ENCODE results near the gene PSG2.
"Not testable (repeated sequence)": the region's sequence is repeated elsewhere in the genome, so short reads cannot be mapped to it uniquely, and the experiment has no call there.

Gene PSG2

DNA sequence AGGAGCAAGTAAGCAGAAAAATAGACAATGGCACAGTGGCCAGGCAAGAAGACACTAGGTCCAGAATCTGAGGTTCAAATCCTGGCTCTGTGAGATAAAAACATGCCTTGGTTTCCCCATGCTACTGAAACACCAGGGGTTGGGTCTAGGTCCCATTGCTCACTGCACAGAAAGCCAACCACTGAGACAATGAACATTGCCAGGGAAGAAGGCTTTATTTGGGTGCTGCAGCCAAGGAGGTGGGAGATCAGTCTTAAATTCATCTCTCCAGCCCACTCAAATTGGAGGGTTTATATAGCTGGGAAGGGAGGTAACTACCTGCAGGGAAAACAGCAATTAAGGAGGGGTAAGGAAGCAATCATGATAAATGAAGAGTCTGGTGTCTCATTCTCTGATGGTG lies 32.6 kb upstream of the PSG2 start:
- not testable (repeated sequence) for H3K9me3 ChIP-seq (ENCODE audit: control insufficient read depth, low read length); H3K79me2 ChIP-seq; H2AFZ ChIP-seq; H3K4me1 ChIP-seq; H3K9ac ChIP-seq; H3K27me3 ChIP-seq (ENCODE audit: control insufficient read depth, insufficient read depth, low read length); H3K27ac ChIP-seq; H3K4me2 ChIP-seq (ENCODE audit: low read length); H3K4me3 ChIP-seq (ENCODE audit: low read depth, low read length); H3K36me3 ChIP-seq (ENCODE audit: control insufficient read depth, insufficient read depth, low read length)

DNA sequence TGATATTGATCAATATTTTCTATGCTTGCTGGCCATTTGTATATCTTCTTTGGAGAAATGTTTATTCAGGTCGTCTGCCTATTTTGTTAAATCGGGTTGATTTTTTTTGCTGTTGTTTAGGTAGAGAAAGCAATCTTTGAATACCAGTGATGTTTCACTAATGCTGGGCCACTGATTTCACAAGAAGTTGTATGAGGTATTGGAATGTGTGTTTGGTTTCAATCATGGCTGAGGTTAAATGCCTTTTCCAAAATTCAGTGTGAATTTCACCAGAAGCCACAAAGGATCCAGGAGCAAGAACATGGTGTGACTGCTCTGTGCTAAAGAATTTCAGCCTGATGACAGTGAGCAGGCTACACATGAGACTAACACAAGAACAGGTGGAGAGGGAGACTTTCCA lies 32.1 kb upstream of the PSG2 start:
- not testable (repeated sequence) for H3K9ac ChIP-seq; H3K4me2 ChIP-seq (ENCODE audit: low read length); H3K79me2 ChIP-seq; H3K36me3 ChIP-seq (ENCODE audit: control insufficient read depth, insufficient read depth, low read length); H3K4me3 ChIP-seq (ENCODE audit: low read depth, low read length); H2AFZ ChIP-seq; H3K9me3 ChIP-seq (ENCODE audit: control insufficient read depth, low read length); H3K27me3 ChIP-seq (ENCODE audit: control insufficient read depth, insufficient read depth, low read length); H3K4me1 ChIP-seq; H3K27ac ChIP-seq

DNA sequence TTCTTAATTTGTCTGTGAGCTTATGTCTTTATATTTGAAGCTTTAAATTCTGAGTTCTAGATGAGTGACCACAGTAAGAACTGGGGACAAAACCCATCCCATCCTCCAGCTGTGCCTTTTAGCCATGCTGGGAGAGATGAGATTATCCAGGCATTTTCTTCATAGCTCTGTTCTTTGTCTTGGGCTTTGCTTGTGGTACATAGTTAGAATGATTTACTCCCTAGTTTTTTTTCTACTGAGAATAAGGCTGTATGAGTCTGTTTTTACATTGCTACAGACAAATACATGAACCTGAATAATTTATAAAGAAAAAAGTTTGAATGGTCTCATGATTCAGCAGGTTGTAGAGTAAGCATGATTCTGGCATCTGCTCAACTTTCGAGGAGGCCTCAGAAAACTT lies 24.9 kb upstream of the PSG2 start:
- not testable (repeated sequence) for H3K4me1 ChIP-seq; H2AFZ ChIP-seq; H3K27ac ChIP-seq; H3K27me3 ChIP-seq (ENCODE audit: control insufficient read depth, insufficient read depth, low read length); H3K9ac ChIP-seq; H3K4me2 ChIP-seq (ENCODE audit: low read length); H3K36me3 ChIP-seq (ENCODE audit: control insufficient read depth, insufficient read depth, low read length); H3K79me2 ChIP-seq; H3K9me3 ChIP-seq (ENCODE audit: control insufficient read depth, low read length); H3K4me3 ChIP-seq (ENCODE audit: low read depth, low read length)

DNA sequence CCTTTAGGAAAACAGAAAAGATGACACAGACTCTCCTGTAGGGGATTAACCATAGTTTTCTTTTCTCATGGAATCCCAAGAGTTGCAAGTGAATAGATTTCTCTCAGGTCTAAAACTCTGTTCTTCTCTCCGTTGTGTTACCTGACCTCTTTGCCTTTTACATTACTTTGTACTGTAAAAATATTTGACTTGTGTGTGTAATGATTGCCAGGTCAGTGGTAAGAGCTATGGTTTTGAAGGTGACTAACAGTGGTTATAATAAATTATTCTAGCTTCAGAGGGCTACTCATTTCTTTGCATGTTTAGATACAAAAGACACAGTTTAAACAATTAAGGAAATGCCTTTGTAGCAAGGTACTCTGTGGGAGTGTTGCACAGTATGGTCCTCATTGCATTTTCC lies 23.0 kb upstream of the PSG2 start:
- no peaks in the 10 kb centered on the region for H3K27me3 ChIP-seq (ENCODE audit: control insufficient read depth, insufficient read depth, low read length)
- H3K27ac ChIP-seq: no peak overlapping the region
- no peak overlapping the region for H3K4me2 ChIP-seq (ENCODE audit: low read length)
- TF ChIP-seq, protein P1, sequence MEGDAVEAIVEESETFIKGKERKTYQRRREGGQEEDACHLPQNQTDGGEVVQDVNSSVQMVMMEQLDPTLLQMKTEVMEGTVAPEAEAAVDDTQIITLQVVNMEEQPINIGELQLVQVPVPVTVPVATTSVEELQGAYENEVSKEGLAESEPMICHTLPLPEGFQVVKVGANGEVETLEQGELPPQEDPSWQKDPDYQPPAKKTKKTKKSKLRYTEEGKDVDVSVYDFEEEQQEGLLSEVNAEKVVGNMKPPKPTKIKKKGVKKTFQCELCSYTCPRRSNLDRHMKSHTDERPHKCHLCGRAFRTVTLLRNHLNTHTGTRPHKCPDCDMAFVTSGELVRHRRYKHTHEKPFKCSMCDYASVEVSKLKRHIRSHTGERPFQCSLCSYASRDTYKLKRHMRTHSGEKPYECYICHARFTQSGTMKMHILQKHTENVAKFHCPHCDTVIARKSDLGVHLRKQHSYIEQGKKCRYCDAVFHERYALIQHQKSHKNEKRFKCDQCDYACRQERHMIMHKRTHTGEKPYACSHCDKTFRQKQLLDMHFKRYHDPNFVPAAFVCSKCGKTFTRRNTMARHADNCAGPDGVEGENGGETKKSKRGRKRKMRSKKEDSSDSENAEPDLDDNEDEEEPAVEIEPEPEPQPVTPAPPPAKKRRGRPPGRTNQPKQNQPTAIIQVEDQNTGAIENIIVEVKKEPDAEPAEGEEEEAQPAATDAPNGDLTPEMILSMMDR (IDR thresholded peaks at IDR 0.05): no peak
- no peak overlapping the region for H3K9ac ChIP-seq
- no peaks in the 10 kb centered on the region for H3K36me3 ChIP-seq (ENCODE audit: control insufficient read depth, insufficient read depth, low read length)
- H3K79me2 ChIP-seq: no peaks in the 10 kb centered on the region
- no peaks in the 10 kb centered on the region for H3K9me3 ChIP-seq (ENCODE audit: control insufficient read depth, low read length)
- H2AFZ ChIP-seq: no peak overlapping the region
- H3K4me1 ChIP-seq: no peaks in the 10 kb centered on the region
- H3K4me3 ChIP-seq (ENCODE audit: low read depth, low read length): no peak overlapping the region

DNA sequence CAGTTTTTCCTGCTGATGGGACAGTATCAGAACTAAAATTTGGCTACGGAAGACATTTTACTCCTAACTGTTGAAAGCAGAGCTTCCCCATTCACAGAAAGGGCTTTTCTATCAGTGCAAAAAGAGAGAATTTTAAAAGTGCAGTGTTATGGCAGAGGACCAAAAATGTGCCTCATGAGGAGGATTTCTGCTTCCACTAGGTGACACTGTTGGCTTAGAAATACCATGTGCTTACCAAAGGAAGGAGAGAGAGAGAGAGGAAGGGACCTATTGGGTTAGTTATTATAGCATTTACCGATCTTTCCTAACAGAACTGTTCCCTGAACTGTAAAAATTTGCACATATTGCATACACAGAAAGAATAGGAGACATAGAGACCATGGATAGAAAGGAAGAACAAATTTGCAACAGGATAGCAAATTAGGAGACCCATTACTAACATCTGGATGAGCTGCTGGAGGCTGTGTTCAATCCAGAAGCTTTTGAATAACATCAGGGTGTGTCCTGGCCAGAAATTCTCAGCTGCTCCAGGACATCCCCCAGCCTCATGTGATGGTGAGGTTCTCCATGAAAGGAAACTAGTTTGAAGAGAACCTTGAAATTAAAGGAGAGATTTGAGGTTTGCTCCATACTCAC lies 21.8 kb upstream of the PSG2 start:
- not testable (repeated sequence) for H3K4me2 ChIP-seq (ENCODE audit: low read length); H3K4me1 ChIP-seq; H2AFZ ChIP-seq; H3K27me3 ChIP-seq (ENCODE audit: control insufficient read depth, insufficient read depth, low read length); H3K4me3 ChIP-seq (ENCODE audit: low read depth, low read length); H3K27ac ChIP-seq; H3K36me3 ChIP-seq (ENCODE audit: control insufficient read depth, insufficient read depth, low read length); H3K79me2 ChIP-seq; H3K9ac ChIP-seq; H3K9me3 ChIP-seq (ENCODE audit: control insufficient read depth, low read length)

DNA sequence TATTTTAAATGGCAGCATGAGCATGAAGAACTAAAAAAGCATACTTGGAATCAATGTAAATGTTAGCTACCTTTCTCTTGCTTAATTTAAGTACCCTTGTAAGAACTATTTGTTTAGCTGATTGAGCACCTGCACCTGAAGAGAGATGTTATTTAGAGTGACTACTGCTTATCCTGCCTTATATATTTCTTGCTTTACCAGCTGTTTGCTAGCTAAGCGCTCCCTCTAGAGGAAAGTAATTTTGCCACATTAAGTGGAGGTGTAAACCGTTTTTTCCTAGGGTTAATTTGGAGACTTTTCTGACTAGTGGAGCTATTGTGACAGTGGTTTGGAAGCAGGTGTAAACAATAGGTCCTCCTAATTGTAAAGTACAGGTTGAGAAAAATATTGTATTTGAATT lies 19.4 kb upstream of the PSG2 start:
- Histone ChIP-seq H3K27ac (no peak overlapping the region), H3K4me2 (ENCODE audit: low read length) (no peak overlapping the region), H3K9me3 (ENCODE audit: control insufficient read depth, low read length) (no peaks in the 10 kb centered on the region), H3K9ac (no peak overlapping the region), H3K79me2 (no peaks in the 10 kb centered on the region), H3K36me3 (ENCODE audit: control insufficient read depth, insufficient read depth, low read length) (no peaks in the 10 kb centered on the region), H3K27me3 (ENCODE audit: control insufficient read depth, insufficient read depth, low read length) (no peaks in the 10 kb centered on the region), H2AFZ (no peak overlapping the region), H3K4me3 (ENCODE audit: low read depth, low read length) (no peak overlapping the region), H3K4me1 (no peaks in the 10 kb centered on the region)
- TF ChIP-seq, protein P1 (IDR thresholded peaks at IDR 0.05): no peak

DNA sequence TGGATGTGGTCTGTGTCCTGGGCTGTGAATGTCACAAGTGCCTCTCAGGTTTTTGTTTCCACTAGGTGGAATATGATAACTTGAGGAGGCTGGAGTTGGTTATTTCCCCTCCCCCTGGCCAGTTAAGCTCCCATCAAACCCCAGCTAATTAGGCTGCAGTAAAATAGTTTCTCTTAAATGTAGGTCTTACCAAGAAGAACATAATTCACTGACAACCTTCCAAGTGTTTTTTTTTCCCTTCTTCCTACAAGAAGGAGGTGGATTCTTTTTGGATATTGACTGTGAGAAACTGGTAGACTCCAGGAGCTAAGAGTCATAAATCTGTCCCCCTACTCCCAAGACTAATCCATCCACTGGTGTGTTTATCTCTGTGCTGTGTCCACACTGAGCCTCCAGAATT lies 15.9 kb upstream of the PSG2 start:
- H3K36me3 ChIP-seq (ENCODE audit: control insufficient read depth, insufficient read depth, low read length); H3K4me3 ChIP-seq (ENCODE audit: low read depth, low read length); H2AFZ ChIP-seq; H3K4me1 ChIP-seq; H3K27me3 ChIP-seq (ENCODE audit: control insufficient read depth, insufficient read depth, low read length); H3K27ac ChIP-seq; H3K4me2 ChIP-seq (ENCODE audit: low read length); H3K79me2 ChIP-seq; H3K9me3 ChIP-seq (ENCODE audit: control insufficient read depth, low read length); H3K9ac ChIP-seq: not testable (repeated sequence)

Data from parathyroid adenoma (tissue), 2 donors.